ENCODE results near the gene ANKIB1. TPM values are rescaled to one million over a fixed set of nuclear protein-coding genes. Genes with fewer than 3 reads are reported as not detected.

Gene ANKIB1
- total and polyA plus RNA-seq, 9 of the 15 experiments (the other 6 are each of a cell fraction or from before 2014, with no cell fraction given): 5.9 to 25.2 (median 16.1) TPM

DNA sequence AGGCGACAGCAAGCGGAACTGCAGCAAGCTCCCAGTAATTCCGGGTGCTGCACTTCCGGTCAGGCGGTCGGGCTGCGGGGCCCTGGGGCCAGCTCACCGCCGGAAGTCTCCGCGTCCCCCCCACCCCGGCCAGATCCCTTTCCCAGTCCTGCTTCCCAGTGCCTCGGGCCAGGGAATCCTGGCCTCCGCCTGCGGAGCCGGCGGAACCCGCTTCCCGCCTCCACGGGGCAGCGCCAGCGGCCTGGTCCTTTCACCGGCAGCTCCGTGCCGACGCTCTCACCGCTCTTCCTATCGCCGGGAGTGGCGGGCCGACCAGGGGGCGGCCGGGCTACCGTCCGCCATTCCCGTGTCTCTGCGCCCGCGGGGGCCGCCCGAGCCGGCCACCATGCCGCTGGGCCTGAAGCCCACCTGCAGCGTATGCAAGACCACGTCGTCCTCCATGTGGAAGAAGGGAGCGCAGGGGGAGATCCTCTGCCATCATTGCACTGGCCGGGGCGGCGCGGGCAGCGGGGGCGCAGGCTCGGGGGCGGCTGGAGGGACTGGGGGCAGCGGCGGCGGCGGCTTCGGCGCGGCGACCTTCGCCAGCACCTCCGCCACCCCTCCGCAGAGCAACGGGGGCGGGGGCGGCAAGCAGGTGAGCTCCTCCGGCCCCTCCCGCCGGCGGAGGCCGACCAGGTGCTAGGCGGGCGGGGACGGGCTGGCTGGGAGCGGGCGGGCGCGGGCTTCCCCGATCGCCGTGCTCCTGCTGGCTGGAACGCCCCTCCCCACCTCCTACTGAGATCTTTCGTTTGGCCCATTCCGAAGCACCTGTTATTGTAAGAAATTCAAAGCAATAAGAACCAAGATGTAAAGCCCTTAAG, 201.8 kb downstream of the ANKIB1 start, which contains the start of gene GATAD1 (continued):
- TF ChIP-seq, protein P1, sequence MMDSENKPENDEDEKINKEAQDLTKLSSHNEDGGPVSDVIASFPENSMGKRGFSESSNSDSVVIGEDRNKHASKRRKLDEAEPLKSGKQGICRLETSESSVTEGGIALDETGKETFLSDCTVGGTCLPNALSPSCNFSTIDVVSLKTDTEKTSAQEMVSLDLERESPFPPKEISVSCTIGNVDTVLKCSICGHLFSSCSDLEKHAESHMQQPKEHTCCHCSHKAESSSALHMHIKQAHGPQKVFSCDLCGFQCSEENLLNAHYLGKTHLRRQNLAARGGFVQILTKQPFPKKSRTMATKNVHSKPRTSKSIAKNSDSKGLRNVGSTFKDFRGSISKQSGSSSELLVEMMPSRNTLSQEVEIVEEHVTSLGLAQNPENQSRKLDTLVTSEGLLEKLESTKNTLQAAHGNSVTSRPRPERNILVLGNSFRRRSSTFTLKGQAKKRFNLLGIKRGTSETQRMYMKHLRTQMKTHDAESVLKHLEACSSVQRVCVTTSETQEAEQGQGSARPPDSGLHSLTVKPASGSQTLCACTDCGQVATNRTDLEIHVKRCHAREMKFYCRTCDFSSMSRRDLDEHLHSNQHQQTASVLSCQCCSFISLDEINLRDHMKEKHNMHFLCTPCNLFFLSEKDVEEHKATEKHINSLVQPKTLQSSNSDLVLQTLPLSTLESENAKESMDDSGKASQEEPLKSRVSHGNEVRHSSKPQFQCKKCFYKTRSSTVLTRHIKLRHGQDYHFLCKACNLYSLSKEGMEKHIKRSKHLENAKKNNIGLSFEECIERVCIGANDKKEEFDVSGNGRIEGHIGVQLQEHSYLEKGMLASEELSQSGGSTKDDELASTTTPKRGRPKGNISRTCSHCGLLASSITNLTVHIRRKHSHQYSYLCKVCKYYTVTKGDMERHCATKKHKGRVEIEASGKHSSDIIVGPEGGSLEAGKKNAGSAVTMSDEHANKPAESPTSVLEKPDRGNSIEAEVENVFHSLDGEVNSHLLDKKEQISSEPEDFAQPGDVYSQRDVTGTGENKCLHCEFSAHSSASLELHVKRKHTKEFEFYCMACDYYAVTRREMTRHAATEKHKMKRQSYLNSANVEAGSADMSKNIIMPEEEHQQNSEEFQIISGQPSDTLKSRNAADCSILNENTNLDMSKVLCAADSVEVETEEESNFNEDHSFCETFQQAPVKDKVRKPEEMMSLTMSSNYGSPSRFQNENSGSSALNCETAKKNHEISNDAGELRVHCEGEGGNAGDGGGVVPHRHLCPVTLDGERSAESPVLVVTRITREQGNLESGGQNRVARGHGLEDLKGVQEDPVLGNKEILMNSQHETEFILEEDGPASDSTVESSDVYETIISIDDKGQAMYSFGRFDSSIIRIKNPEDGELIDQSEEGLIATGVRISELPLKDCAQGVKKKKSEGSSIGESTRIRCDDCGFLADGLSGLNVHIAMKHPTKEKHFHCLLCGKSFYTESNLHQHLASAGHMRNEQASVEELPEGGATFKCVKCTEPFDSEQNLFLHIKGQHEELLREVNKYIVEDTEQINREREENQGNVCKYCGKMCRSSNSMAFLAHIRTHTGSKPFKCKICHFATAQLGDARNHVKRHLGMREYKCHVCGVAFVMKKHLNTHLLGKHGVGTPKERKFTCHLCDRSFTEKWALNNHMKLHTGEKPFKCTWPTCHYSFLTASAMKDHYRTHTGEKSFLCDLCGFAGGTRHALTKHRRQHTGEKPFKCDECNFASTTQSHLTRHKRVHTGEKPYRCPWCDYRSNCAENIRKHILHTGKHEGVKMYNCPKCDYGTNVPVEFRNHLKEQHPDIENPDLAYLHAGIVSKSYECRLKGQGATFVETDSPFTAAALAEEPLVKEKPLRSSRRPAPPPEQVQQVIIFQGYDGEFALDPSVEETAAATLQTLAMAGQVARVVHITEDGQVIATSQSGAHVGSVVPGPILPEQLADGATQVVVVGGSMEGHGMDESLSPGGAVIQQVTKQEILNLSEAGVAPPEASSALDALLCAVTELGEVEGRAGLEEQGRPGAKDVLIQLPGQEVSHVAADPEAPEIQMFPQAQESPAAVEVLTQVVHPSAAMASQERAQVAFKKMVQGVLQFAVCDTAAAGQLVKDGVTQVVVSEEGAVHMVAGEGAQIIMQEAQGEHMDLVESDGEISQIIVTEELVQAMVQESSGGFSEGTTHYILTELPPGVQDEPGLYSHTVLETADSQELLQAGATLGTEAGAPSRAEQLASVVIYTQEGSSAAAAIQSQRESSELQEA (IDR thresholded peaks at IDR 0.05; ENCODE audit: low read depth): peak; percentile 38; the same call in 1 of the 2 replicates
- TF ChIP-seq ESRRA (IDR thresholded peaks at IDR 0.05; ENCODE audit: borderline replicate concordance, low read depth) (peak; percentile 22; the same call in 1 of the 2 replicates), CEBPG (CRISPR knock-in tag; IDR thresholded peaks at IDR 0.05) (peak; percentile 26; the same call in 1 of the 2 replicates), CEBPG (tag; conservative IDR thresholded peaks at IDR 0.05 in 1 of 2, IDR thresholded peaks at IDR 0.05 in 1 of 2) (no peak), ZNF740 (CRISPR knock-in tag; IDR thresholded peaks at IDR 0.05) (peak; percentile 99), ZNF740 (tag; IDR thresholded peaks at IDR 0.05) (peak in 1 of 2 experiments; percentile 99; a peak in 2 of 4 replicates), E4F1 (CRISPR knock-in tag; IDR thresholded peaks at IDR 0.05; ENCODE audit: borderline replicate concordance) (peak; percentile 36; the same call in 1 of the 2 replicates)
- TF ChIP-seq, protein P2, sequence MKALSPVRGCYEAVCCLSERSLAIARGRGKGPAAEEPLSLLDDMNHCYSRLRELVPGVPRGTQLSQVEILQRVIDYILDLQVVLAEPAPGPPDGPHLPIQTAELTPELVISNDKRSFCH (CRISPR knock-in tag; IDR thresholded peaks at IDR 0.05): no peak
- TF ChIP-seq, protein P2 (tag; IDR thresholded peaks at IDR 0.05): 0 out of 2 replicates have a peak, but pooled peaks have one; percentile 35
- TF ChIP-seq, protein P3, sequence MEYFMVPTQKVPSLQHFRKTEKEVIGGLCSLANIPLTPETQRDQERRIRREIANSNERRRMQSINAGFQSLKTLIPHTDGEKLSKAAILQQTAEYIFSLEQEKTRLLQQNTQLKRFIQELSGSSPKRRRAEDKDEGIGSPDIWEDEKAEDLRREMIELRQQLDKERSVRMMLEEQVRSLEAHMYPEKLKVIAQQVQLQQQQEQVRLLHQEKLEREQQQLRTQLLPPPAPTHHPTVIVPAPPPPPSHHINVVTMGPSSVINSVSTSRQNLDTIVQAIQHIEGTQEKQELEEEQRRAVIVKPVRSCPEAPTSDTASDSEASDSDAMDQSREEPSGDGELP (CRISPR knock-in tag; IDR thresholded peaks at IDR 0.05; ENCODE audit: borderline replicate concordance): peak; percentile 66

Data from K562 (cell line).